Stomach (tissue), 9 donors: ENCODE results near the gene MCTP1. TPM values are rescaled to one million over a fixed set of nuclear protein-coding genes. Genes with fewer than 3 reads are reported as not detected.

Source experiments
- DNase-seq, 2 donors: peaks; one replicate each; pipeline versions ENCODE4 v3.0.0 to v3.0.0-alpha.2; 2013 to 2019
- H3K27ac ChIP-seq, 5 donors: fragments of 200-600 bp in 4 of 5; sonication (generic) in 4 of 5; one replicate each; pipeline ENCODE4 v1.5.1; 2013 to 2019; ENCODE audit warnings: mild to moderate bottlenecking in 1 of 5, moderate library complexity in 1 of 5
- H3K27me3 ChIP-seq, 3 donors: fragments of 200-600 bp; sonication (generic); one replicate each; pipeline ENCODE4 v1.5.1; 2017 to 2019; ENCODE audit warnings: mixed run types in 1 of 3
- H3K36me3 ChIP-seq, 4 donors: fragments of 200-600 bp; sonication (generic); 1 replicate in 3 of 4; 2 replicates in 1 of 4; pipeline ENCODE4 v1.5.1; 2016 to 2019
- H3K4me1 ChIP-seq, 4 donors: fragments of 200-600 bp; sonication (generic); one replicate each; pipeline ENCODE4 v1.5.1; 2016 to 2019
- H3K4me3 ChIP-seq, 4 donors: fragments of 200-600 bp; sonication (generic) in 3 of 4; one replicate each; pipeline ENCODE4 v1.5.1; 2016 to 2019; ENCODE audit warnings: mild to moderate bottlenecking in 1 of 4
- H3K9me3 ChIP-seq, 4 donors: fragments of 200-600 bp; sonication (generic); one replicate each; pipeline ENCODE4 v1.5.1; 2016 to 2019
- CTCF ChIP-seq, 7 experiments: fragments of 450-650 bp in 4 of 7; fragments of 200-600 bp in 3 of 7; sonication (generic) in 3 of 7; IDR thresholded peaks; one replicate each; pipeline ENCODE4 v1.5.1; 2016 to 2019; ENCODE audit warnings: antibody characterized with exemption in 7 of 7, control low read depth in 2 of 7, mild to moderate bottlenecking in 1 of 7
- EP300 ChIP-seq: sonication (generic); formaldehyde crosslinking; IDR thresholded peaks from one replicate; pipeline ENCODE4 v1.6.1; 2017; ENCODE audit warnings: antibody characterized with exemption
- POLR2A ChIP-seq, 4 donors: fragments of 450-650 bp; IDR thresholded peaks; one replicate each; pipeline ENCODE4 v1.6.1; 2016; ENCODE audit warnings: antibody characterized with exemption in 4 of 4, control low read depth in 2 of 4, mild to moderate bottlenecking in 1 of 4, moderate library complexity in 1 of 4
- POLR2AphosphoS5 ChIP-seq, 3 donors: sonication (generic); formaldehyde crosslinking; IDR thresholded peaks; one replicate each; pipeline ENCODE4 v1.6.1; 2016; ENCODE audit warnings: antibody characterized with exemption in 3 of 3
- WGBS, 5 donors: extraction: QIAGEN DNeasy Blood & Tissue Kit in 3 of 5; methylation state at CpG; one replicate each; pipeline versions ENCODE4 v1.1.5 to v1.1.7; 2013 to 2018; 5-methylcytosine and 5-hydroxymethylcytosine counted together
- intact Hi-C: fragments of 100-400 bp; cut with DNase I; formaldehyde crosslinking; loops from one replicate; pipeline ENCODE4 v1.15.1; 2023; ENCODE audit warnings: low total_unique reads
- polyA plus RNA-seq, 3 donors: library from polyadenylated mRNA; stranded (reverse); fragments of 200-250 nt; gene quantifications; one replicate each; pipeline ENCODE4 v1.2.3, GENCODE V29; 2013
- total RNA-seq, 5 donors: library from RNA; depleted of rRNA; stranded (reverse); fragments of >200 nt; gene quantifications; one replicate each; pipeline versions ENCODE4 v1.1.0 to v1.2.3, GENCODE V29; 2014 to 2016
- donor health status: healthy with polysubstance abuse.
- donor health status: Bipolar disorder and iron deficiency.
- donor health status: healthy.

The MCTP1 gene
- total and polyA plus RNA-seq, 8 donors = 1.4 to 47.9 (median 11.3) TPM

DNA sequence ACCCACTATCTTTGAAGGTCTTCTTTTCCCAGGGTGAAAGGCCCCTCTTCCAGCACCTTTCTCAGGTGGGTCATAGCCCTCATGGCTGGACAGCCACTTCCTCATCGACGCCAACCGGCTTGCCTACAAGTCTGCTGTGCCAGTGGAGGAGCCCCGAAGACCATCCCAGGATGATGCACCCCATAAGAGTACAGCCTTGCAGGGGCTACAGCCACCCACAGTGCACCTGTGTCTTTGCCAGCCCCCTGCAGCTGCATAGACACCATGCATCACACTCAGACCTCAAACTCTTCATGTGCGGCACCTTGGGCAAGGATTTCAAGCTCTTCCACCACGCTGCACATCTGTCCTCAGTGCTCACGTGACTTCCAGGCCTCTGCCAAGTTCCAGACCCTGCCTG lies 493.1 kb downstream of the MCTP1 start:
- no peak overlapping the region for H3K4me3 ChIP-seq
- 77 to 87% (median 80%) methylated on average over 7 of the region's 7 CpGs for WGBS, 5 donors
- no peak for DNase-seq
- H3K36me3 ChIP-seq = no peaks in the 10 kb centered on the region
- H3K27me3 ChIP-seq = no peaks in the 10 kb centered on the region
- no peaks in the 10 kb centered on the region for H3K9me3 ChIP-seq
- no peak overlapping the region for H3K27ac ChIP-seq
- intact Hi-C loops = no loop called here
- H3K4me1 ChIP-seq = peaks cover 0 to 5% (median 0%) of the 10 kb centered on the region in 4 donors
- no peak for TF ChIP-seq CTCF (IDR thresholded peaks at IDR 0.05)
- TF ChIP-seq POLR2A (IDR thresholded peaks at IDR 0.05) = no peak
- no peak for TF ChIP-seq POLR2AphosphoS5 (IDR thresholded peaks at IDR 0.05)
- no peak for TF ChIP-seq EP300

DNA sequence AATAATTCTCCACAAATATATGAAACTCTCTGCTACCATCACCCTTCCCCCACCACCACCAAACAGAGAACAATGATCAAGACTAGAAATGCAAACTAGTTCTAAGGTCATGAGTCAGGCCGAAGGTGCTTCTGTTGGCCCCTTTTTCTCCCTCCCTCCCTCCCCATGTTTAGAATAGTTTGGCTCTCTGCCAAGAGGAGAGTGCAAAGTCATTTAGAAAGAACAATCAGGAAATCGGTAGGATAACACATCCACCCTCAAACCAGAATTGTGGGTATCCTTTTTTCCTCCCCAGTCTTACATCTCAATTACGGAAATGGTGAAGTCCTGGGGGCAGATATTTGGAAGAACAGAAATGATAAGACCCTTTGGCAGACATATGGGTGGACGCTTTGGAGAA lies 496.4 kb downstream of the MCTP1 start:
- peaks cover 0 to 4% (median under 1%) of the 10 kb centered on the region in 4 donors for H3K4me1 ChIP-seq
- H3K27me3 ChIP-seq = no peaks in the 10 kb centered on the region
- no peak overlapping the region for H3K4me3 ChIP-seq
- H3K9me3 ChIP-seq = no peaks in the 10 kb centered on the region
- no peaks in the 10 kb centered on the region for H3K36me3 ChIP-seq
- no peak for DNase-seq
- WGBS, 5 donors = 55 to 63% (median 57%) methylated on average over 4 of the region's 4 CpGs
- TF ChIP-seq POLR2AphosphoS5 (IDR thresholded peaks at IDR 0.05) (no peak), EP300 (no peak), POLR2A (IDR thresholded peaks at IDR 0.05) (no peak), CTCF (IDR thresholded peaks at IDR 0.05) (no peak)
- H3K27ac ChIP-seq = no peak overlapping the region
- intact Hi-C loops = no loop called here

GRCh38 chr5:94784536-94785505 lies 500.1 kb downstream of the MCTP1 start:
- no peak for TF ChIP-seq POLR2A (IDR thresholded peaks at IDR 0.05)
- TF ChIP-seq POLR2AphosphoS5 (IDR thresholded peaks at IDR 0.05) = no peak
- TF ChIP-seq CTCF (IDR thresholded peaks at IDR 0.05) = no peak
- no peaks in the 10 kb centered on the region for H3K9me3 ChIP-seq
- intact Hi-C loops = no loop called here
- no peaks in the 10 kb centered on the region for H3K27me3 ChIP-seq
- H3K4me3 ChIP-seq = no peak overlapping the region
- 58 to 75% (median 63%) methylated on average over 7 of the region's 7 CpGs for WGBS, 5 donors
- no peak for DNase-seq
- no peak overlapping the region for H3K27ac ChIP-seq
- peaks cover 0 to 4% (median 0%) of the 10 kb centered on the region in 4 donors for H3K4me1 ChIP-seq
- no peaks in the 10 kb centered on the region for H3K36me3 ChIP-seq

- Histone ChIP-seq H3K9me3 (no peaks in the 10 kb centered on the region), H3K27ac (no peak overlapping the region), H3K4me3 (no peak overlapping the region), H3K4me1 (peaks cover 0 to 4% (median 0%) of the 10 kb centered on the region in 4 donors), H3K36me3 (no peaks in the 10 kb centered on the region), H3K27me3 (no peaks in the 10 kb centered on the region)
- no peak for TF ChIP-seq CTCF (IDR thresholded peaks at IDR 0.05)
- TF ChIP-seq POLR2AphosphoS5 (IDR thresholded peaks at IDR 0.05) = no peak
- no peak for TF ChIP-seq EP300
- no peak for TF ChIP-seq POLR2A (IDR thresholded peaks at IDR 0.05)
- intact Hi-C loops = no loop called here
- DNase-seq = no peak
- 63 to 70% (median 67%) methylated on average over 3 of the region's 3 CpGs for WGBS, 5 donors
Observed at GRCh38 chr5:94782383-94782782, 502.5 kb downstream of the MCTP1 start.
